ENCODE results near the gene RBSN.

DNA sequence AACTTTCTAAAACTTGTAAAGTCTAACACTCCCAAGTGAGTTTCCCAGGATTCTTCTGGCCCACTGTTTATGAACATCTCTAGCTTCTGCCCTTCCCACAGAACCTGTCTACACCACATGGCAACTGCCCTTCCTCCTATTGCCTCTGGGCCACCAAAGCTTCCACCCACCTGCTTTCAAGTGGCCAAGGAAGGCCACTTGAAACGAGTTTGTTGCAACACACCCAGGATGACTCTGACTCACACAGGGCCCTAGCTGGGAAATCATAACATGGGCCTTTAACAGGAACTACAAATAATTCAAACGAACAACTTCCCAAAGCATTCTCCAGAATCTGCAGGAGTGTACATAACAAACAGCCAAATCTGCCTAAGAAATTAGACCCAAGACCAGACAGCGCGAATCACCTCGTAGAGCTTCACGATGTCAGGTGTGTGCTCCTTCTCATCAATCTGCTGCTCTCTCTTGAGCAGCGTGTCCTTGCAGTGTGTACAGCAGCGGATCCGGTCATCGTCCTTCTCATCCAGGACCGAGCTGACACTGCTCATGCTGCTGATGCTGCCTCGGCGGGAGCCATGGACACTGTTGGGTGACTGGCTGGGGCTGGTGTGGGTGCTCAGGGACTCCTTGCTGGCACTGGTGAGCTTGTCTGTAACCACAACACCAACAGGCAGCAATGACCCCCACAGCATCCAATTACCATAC is 16.8 kb downstream of the RBSN start:
- TF ChIP-seq SP1 (IDR thresholded peaks at IDR 0.05) (no peak), FOXA1 (IDR thresholded peaks at IDR 0.05) (no peak), HDGF (IDR thresholded peaks at IDR 0.05; ENCODE audit: borderline replicate concordance) (no peak), ZNF384 (IDR thresholded peaks at IDR 0.05) (no peak), ARNT (IDR thresholded peaks at IDR 0.05) (no peak), NFRKB (IDR thresholded peaks at IDR 0.05) (no peak), BHLHE40 (IDR thresholded peaks at IDR 0.05; ENCODE audit: borderline replicate concordance) (no peak), L3MBTL2 (conservative IDR thresholded peaks at IDR 0.05) (no peak)
